Measurements from ENCODE around the gene DUOX2.

DUOX2 gene

GRCh38 chr15:45123397-45123796 is 9.4 kb upstream of the DUOX2 start:
- no peak for TF ChIP-seq EZH2phosphoT487 (IDR thresholded peaks at IDR 0.05; ENCODE audit: borderline replicate concordance)
- no peak for TF ChIP-seq CTCF (conservative IDR thresholded peaks at IDR 0.05; ENCODE audit: low read length)
- no peaks in the 10 kb centered on the region for H3K36me3 ChIP-seq (ENCODE audit: insufficient read depth, low read length)
- no peaks in the 10 kb centered on the region for H3K9me3 ChIP-seq (ENCODE audit: insufficient read depth, low read depth, low read length)
- no peak overlapping the region for H3K4me2 ChIP-seq (ENCODE audit: low read depth, low read length, poor library complexity, severe bottlenecking)
- H4K20me1 ChIP-seq (ENCODE audit: insufficient read depth, low read length, poor library complexity, severe bottlenecking) = no peaks in the 10 kb centered on the region
- no peak overlapping the region for H2AFZ ChIP-seq (ENCODE audit: low read length)
- no peaks in the 10 kb centered on the region for H3K4me1 ChIP-seq (ENCODE audit: insufficient read depth, low read length, poor library complexity, severe bottlenecking)
- H3F3A ChIP-seq (ENCODE audit: low read depth) = no peaks in the 10 kb centered on the region
- H3K27me3 ChIP-seq (ENCODE audit: insufficient read depth, low read length, poor library complexity, severe bottlenecking) = no peaks in the 10 kb centered on the region
- no peaks in the 10 kb centered on the region for H3K79me2 ChIP-seq (ENCODE audit: insufficient read depth, low read length)
- H3K9me2 ChIP-seq (replicated peaks; ENCODE audit: low read depth, low read length) = no peaks in the 10 kb centered on the region
- no peak overlapping the region for H3K4me3 ChIP-seq (ENCODE audit: low read length, poor library complexity, severe bottlenecking)
- H3K9ac ChIP-seq (ENCODE audit: low read depth, low read length, poor library complexity, severe bottlenecking) = no peak overlapping the region

- H3K27me3 ChIP-seq (ENCODE audit: insufficient read depth, low read length, poor library complexity, severe bottlenecking) = no peaks in the 10 kb centered on the region
- H3F3A ChIP-seq (ENCODE audit: low read depth) = no peaks in the 10 kb centered on the region
Observed at GRCh38 chr15:45122719-45123118, 8.7 kb upstream of the DUOX2 start.

GRCh38 chr15:45121706-45122417 is 7.9 kb upstream of the DUOX2 start:
- Histone ChIP-seq H3K9ac (ENCODE audit: low read depth, low read length, poor library complexity, severe bottlenecking) (no peak overlapping the region), H2AFZ (ENCODE audit: low read length) (no peak overlapping the region), H3K79me2 (ENCODE audit: insufficient read depth, low read length) (no peaks in the 10 kb centered on the region), H3F3A (ENCODE audit: low read depth) (no peaks in the 10 kb centered on the region), H3K4me1 (ENCODE audit: insufficient read depth, low read length, poor library complexity, severe bottlenecking) (no peaks in the 10 kb centered on the region), H4K20me1 (ENCODE audit: insufficient read depth, low read length, poor library complexity, severe bottlenecking) (no peaks in the 10 kb centered on the region), H3K9me3 (ENCODE audit: insufficient read depth, low read depth, low read length) (no peaks in the 10 kb centered on the region), H3K36me3 (ENCODE audit: insufficient read depth, low read length) (no peaks in the 10 kb centered on the region), H3K27me3 (ENCODE audit: insufficient read depth, low read length, poor library complexity, severe bottlenecking) (no peaks in the 10 kb centered on the region), H3K4me3 (ENCODE audit: low read length, poor library complexity, severe bottlenecking) (no peak overlapping the region), H3K4me2 (ENCODE audit: low read depth, low read length, poor library complexity, severe bottlenecking) (no peak overlapping the region), H3K9me2 (replicated peaks; ENCODE audit: low read depth, low read length) (no peaks in the 10 kb centered on the region)
- TF ChIP-seq EZH2phosphoT487 (IDR thresholded peaks at IDR 0.05; ENCODE audit: borderline replicate concordance) (no peak), CTCF (conservative IDR thresholded peaks at IDR 0.05; ENCODE audit: low read length) (no peak)

More at GRCh38 chr15:45122719-45123118, 8.7 kb upstream of the DUOX2 start:
- H3K4me2 ChIP-seq (ENCODE audit: low read depth, low read length, poor library complexity, severe bottlenecking) = no peak overlapping the region
- no peaks in the 10 kb centered on the region for H3K79me2 ChIP-seq (ENCODE audit: insufficient read depth, low read length)
- no peaks in the 10 kb centered on the region for H3K36me3 ChIP-seq (ENCODE audit: insufficient read depth, low read length)
- no peaks in the 10 kb centered on the region for H3K9me2 ChIP-seq (replicated peaks; ENCODE audit: low read depth, low read length)
- H3K9ac ChIP-seq (ENCODE audit: low read depth, low read length, poor library complexity, severe bottlenecking) = no peak overlapping the region
- H4K20me1 ChIP-seq (ENCODE audit: insufficient read depth, low read length, poor library complexity, severe bottlenecking) = no peaks in the 10 kb centered on the region
- H2AFZ ChIP-seq (ENCODE audit: low read length) = no peak overlapping the region
- no peaks in the 10 kb centered on the region for H3K4me1 ChIP-seq (ENCODE audit: insufficient read depth, low read length, poor library complexity, severe bottlenecking)
- no peaks in the 10 kb centered on the region for H3K9me3 ChIP-seq (ENCODE audit: insufficient read depth, low read depth, low read length)
- TF ChIP-seq EZH2phosphoT487 (IDR thresholded peaks at IDR 0.05; ENCODE audit: borderline replicate concordance) (no peak), CTCF (conservative IDR thresholded peaks at IDR 0.05; ENCODE audit: low read length) (no peak)
- H3K4me3 ChIP-seq (ENCODE audit: low read length, poor library complexity, severe bottlenecking) = no peak overlapping the region

Data from Loucy (cell line).